Fibroblast of the aortic adventitia (primary cell): ENCODE measurements around the gene ATP5F1B. TPM values are rescaled to one million over a fixed set of nuclear protein-coding genes. Genes with fewer than 3 reads are reported as not detected.
A peak's percentile ranks its signal among the peaks of the same experiment; 100 is the strongest.

Source experiments
- DNase-seq: peaks from one replicate; pipeline ENCODE4 v3.0.0-alpha.2; 2010; ENCODE audit warnings: low read depth
- H3K4me3 ChIP-seq: 2 replicates; pipeline ENCODE4 v1.5.1; 2011; ENCODE audit warnings: low read depth, mild to moderate bottlenecking, control low read depth, low read length, moderate library complexity
- total RNA-seq: library from RNA; depleted of rRNA; stranded (reverse); fragments of >200 nt; gene quantifications from 2 replicates; pipeline ENCODE4 v1.2.3, GENCODE V29; 2012; ENCODE audit warnings: low replicate concordance
- TF ChIP-seq, protein P1 (sequence below): IDR thresholded peaks from 2 replicates; pipeline ENCODE4 v1.5.1; 2011; ENCODE audit warnings: mild to moderate bottlenecking, low read length, control low read depth, inconsistent platforms; ENCODE audit not compliant: insufficient read depth

The ATP5F1B gene
- total RNA-seq, 1 donor: 385 TPM

DNA sequence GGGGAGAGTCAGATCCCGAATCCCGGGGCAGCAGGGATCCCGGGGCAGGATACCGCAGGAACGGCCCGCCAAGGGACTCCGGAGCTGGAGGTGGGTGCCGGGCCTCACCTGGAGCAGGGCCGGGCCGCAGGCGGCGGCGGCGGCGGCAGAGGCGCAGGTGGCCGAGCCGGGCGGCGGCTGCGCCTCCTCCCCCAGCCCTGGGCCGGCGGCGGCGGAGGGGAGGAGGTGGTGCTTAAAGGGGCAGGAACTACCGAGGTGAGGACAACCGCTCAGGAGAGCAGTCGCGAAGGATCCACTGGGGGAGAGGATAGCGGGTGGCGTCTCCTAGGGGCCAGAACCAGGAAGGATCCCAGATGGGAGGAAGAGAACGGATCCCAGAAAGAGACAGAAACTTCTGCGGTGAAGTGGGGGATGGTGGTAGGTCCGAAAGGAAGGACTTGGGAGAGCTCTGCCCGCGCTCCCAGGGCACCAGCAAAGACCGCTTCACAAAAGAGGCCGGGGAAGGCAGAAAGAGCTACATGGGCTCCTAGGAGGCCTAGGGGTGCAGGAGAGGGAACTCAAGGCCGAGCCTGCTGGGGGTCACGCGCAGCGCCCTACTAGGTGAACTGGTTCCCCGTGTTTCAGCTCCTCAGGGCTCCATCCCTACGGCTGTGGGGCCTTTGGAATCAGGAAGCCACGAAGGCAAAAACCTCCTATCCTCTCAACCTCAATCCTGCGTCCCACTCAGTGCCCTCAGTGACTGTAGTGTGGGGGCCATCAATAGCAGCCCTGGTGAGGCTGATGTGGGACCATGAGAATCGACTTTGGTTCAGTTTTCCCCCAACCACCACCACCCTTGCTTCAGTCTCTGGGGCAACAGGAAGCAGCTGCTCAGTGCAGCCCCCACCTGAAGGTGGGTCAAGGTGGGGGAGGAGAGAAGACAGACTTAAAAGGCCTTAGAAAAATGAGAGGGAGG lies 10.7 kb downstream of the ATP5F1B start:
- DNase-seq: peak; percentile 78
- TF ChIP-seq, protein P1, sequence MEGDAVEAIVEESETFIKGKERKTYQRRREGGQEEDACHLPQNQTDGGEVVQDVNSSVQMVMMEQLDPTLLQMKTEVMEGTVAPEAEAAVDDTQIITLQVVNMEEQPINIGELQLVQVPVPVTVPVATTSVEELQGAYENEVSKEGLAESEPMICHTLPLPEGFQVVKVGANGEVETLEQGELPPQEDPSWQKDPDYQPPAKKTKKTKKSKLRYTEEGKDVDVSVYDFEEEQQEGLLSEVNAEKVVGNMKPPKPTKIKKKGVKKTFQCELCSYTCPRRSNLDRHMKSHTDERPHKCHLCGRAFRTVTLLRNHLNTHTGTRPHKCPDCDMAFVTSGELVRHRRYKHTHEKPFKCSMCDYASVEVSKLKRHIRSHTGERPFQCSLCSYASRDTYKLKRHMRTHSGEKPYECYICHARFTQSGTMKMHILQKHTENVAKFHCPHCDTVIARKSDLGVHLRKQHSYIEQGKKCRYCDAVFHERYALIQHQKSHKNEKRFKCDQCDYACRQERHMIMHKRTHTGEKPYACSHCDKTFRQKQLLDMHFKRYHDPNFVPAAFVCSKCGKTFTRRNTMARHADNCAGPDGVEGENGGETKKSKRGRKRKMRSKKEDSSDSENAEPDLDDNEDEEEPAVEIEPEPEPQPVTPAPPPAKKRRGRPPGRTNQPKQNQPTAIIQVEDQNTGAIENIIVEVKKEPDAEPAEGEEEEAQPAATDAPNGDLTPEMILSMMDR: peak; percentile 65

GRCh38 chr12:56634242-56634836 lies 11.4 kb downstream of the ATP5F1B start:
- peak overlapping the region; percentile 92 for H3K4me3 ChIP-seq
- no peak for DNase-seq
- TF ChIP-seq, protein P1: no peak

More for the DNA sequence above, 10.7 kb downstream of the ATP5F1B start:
- H3K4me3 ChIP-seq: peak overlapping the region; percentile 92

DNA sequence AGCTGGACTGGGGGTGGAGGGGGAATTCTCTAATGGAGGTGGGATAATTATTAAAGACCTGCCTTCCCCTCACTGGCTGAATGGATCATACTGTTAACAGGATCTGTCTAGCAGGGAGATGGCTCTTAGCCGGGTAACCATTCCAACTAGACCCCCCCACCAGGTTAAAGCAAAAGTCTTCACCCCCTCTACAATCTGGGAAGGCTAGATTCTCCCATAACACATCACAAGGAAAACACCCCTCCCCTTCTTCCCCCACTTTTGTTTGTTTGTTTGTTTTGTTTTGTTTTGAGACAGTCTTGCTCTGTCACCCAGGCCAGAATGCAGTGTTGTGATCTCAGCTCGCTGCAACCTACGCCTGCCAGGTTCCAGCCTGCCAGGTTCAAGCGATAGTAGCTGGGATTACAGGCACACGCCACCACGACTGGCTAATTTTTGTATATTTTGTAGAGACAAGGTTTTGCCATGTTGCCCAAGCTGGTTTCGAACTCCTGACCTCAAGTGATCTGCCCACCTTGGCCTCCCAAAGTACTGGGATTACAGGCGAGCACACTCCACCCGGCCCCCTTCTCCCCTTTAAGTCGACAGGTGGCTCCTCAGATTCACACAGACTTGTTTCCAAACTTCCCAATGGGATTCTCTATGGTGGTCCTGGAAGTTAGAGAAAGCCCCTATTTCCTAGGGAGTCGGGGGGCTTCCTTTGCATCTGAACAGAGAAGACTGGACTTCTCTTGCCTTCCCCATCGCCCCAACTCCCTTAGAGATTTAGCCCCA lies 12.1 kb downstream of the ATP5F1B start:
- TF ChIP-seq, protein P1: no peak
- DNase-seq: no peak
- H3K4me3 ChIP-seq: peak overlapping the region; percentile 92

- no peak for DNase-seq
- TF ChIP-seq, protein P1: no peak
Measured at GRCh38 chr12:56632701-56633467, 12.9 kb downstream of the ATP5F1B start.

GRCh38 chr12:56631790-56632700 lies 13.7 kb downstream of the ATP5F1B start:
- peak overlapping the region; percentile 92 for H3K4me3 ChIP-seq
- TF ChIP-seq, protein P1: no peak
- DNase-seq: peak; percentile 25

More at GRCh38 chr12:56632701-56633467, 12.9 kb downstream of the ATP5F1B start:
- peak overlapping the region; percentile 92 for H3K4me3 ChIP-seq
